ENCODE data around the gene CYP4F11.
"Not testable (repeated sequence)": the region's sequence is repeated elsewhere in the genome, so short reads cannot be mapped to it uniquely, and the experiment has no call there.

GRCh38 chr19:15883329-15883728 is 51.0 kb downstream of the CYP4F11 start:
- TF ChIP-seq, protein P1, sequence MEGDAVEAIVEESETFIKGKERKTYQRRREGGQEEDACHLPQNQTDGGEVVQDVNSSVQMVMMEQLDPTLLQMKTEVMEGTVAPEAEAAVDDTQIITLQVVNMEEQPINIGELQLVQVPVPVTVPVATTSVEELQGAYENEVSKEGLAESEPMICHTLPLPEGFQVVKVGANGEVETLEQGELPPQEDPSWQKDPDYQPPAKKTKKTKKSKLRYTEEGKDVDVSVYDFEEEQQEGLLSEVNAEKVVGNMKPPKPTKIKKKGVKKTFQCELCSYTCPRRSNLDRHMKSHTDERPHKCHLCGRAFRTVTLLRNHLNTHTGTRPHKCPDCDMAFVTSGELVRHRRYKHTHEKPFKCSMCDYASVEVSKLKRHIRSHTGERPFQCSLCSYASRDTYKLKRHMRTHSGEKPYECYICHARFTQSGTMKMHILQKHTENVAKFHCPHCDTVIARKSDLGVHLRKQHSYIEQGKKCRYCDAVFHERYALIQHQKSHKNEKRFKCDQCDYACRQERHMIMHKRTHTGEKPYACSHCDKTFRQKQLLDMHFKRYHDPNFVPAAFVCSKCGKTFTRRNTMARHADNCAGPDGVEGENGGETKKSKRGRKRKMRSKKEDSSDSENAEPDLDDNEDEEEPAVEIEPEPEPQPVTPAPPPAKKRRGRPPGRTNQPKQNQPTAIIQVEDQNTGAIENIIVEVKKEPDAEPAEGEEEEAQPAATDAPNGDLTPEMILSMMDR (IDR thresholded peaks at IDR 0.05) = not testable (repeated sequence)
- not testable (repeated sequence) for TF ChIP-seq POLR2A (IDR thresholded peaks at IDR 0.05)
